ENCODE measurements around the gene SMAD2. TPM values are rescaled to one million over a fixed set of nuclear protein-coding genes. Genes with fewer than 3 reads are reported as not detected.
"Not testable (repeated sequence)": the region's sequence is repeated elsewhere in the genome, so short reads cannot be mapped to it uniquely, and the experiment has no call there.

The SMAD2 gene
- polyA plus RNA-seq, 12 donors, result 60.8 to 424 (median 68.9) TPM

DNA sequence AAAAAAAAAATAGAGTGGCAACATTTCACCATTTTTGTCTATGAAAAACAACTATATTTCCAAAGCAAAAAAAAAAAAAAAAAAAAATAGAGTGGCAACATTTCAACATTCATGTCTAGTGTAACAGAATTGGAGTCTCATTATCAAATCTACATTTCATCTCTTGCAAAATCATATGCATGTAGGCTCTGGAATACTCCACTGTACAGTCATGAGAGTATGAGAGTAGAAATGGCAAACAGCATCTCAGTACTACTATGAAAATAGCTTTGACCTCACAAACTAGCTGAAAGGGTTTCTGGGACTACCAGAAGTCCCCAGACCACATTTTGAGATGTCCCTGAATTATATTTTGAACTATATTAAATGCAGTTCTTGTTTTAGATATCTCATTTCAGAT, 82.8 kb downstream of the SMAD2 start:
- no peak for DNase-seq

DNA sequence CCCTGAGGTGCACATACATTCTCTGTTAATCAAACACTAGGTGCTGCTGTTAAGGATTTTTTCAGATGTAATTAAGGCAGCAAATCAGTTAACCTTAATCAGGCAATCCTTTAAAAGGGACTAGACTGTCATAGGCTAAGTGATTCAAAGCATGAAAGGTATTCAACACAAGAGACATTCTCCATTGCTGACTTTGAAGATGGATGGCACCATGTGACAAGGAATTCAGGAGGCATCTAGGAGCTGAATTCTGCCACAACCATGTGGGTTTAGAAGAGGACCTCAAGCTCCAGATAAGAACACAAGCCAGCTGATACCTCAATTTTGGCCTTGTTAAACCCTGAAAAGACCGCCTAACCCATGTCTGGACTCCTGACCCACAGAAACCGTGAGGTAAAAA, 84.0 kb downstream of the SMAD2 start:
- no peak for DNase-seq

DNA sequence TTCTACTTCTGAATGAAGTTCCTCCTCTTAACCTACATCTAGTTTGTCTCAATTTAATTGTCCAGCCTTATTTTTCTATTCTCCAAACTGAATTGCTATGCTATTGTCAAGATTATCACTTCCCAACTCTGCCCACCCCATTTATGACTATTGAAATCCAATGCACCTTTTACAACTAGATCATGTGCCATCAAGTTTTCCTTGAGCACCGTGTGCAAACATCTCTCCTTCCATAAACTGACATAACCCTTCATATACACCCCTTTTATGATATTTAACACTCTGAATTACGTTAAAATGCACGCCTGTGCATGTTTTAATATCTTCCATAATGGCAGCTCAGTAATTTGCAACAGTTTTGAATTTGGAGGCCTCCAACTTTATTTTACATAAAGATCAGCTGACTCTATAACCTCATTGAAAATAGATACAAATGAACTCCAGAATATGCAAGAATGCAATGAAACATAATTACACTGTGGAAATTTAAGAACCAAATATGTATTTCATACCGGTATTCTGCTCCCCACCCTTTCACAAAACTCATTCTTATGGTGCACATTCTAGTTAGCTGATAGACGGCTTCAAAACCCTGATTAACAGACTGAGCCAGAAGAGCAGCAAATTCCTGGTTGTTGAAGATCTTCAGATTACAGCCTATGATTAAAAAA, 85.5 kb downstream of the SMAD2 start:
- DNase-seq, result no peak

DNA sequence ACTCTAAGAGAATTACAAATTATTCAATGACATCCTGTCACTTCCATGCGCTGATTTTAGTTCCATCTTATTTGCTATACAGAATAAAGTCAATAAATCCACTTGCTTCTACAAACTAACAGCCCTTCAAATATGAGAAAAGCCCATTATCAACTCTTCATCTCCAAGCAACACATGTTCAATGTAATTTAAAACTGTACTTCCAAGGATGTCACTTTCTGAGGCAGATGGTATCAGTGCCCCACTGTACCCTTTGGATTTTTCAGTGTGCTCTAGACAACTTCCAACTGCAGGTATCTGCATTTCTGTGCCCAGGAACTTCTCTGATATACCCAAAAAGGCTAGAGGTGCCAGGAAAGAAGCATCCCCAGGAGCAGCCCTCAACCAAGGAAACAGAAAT, 87.6 kb downstream of the SMAD2 start:
- no peak for DNase-seq

DNA sequence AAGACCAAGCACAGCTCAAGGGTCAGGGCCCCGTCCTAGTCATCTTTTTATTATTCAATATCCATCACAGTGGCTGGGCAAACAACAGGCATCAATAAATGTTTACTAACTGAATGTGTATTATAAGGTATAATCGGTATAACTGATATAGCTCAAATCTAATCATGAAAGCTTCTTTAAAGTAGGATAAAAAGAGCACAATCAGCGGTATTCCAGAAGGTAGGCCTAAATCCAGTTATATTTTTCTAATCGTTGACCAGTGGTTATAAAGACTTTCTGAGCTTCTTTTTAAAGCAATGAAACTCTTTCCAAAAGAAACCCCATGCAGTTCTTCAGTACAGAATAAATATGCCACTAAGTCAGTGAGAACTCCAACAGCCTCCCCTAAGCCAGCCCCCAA, 92.1 kb downstream of the SMAD2 start:
- no peak for DNase-seq

DNA sequence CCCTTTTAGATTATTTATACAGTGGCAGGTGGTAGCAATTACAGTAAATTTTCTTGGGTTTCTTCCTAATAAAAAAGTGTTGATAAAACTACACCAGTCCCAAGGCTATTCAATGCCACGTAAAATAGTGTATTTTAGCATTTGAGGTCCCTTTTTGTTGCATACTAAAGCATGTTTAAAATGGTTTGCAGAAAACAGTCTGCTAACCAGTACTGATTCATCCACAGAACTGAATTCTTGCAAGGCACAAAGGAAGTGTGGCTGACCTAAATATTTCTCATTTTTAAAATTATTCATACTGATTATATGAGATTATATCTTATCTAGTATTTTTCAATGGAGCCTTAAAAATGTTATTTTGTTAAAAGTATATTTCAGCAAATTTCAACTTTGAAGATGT, 98.1 kb downstream of the SMAD2 start:
- DNase-seq, result no peak

DNA sequence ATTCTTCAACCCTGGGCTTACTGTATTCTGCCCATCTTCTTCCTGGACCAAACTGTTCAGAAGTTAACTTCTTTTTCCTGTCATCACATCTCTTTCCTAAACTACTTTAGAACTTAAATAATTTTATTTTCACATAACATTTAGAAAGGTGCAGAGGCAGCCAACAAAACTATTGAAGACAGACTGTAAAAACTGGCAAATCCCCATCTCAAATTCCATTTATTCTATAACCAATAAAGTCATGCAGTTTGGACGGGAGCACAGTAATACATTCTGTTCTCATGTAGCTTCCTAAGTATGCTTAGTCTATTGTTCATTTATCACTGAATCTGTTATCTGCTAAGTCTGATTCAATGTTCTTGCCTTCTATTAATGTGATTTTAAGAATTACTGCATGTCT, 99.1 kb downstream of the SMAD2 start:
- DNase-seq, result no peak

DNA sequence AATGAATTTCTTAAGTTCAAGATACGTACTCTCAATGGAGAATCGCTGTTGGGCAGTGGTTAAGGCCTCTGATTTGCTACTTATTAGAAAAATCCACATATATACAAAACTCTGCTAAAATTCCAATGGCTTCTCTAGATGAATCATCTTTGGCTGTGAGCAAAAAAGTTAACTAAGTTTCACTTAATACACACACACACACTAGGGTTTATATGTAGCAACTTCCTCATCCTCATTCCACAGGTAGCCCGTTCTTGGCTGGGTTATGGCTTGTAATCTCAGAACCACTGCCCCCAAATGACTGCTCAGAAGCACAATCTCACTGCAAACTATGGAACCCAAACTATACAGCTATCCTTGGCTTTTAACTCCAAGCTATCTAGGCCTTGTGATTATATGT, 99.7 kb downstream of the SMAD2 start:
- no peak for DNase-seq

DNA sequence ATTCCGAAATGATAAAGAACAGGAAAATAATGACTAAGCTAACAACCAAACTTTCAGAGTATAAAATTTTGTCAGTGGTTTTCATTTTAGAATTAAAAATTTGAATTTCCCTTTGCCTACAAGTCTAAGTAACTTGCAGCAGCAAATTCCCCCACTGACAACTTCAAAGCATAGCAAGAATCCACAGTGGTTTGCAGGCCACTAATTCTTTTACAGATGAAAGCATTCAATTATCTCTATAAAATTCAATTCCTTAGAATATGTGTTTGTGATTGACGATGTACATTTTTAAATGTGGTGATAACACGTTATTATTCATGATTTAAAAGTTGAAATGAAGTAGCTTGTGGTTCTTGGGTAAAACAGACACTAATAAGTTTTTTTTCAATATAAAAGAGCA, 100.6 kb downstream of the SMAD2 start:
- no peak for DNase-seq

DNA sequence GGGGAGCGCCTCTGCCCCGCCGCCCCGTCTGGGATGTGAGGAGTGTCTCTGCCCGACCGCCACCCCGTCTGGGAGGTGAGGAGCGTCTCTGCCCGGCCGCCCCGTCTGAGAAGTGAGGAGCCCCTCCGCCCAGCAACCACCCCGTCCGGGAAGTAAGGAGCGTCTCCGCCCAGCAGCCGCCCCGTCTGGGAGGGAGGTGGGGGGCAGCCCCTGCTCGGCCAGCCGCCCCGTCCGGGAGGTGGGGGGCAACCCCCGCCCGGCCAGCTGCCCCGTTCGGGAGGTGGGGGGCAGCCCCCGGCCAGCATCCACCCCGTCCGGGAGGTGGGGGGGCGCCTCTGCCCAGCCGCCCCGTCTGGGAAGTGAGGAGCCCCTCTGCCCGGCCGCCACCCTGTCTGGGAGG, 102.4 kb downstream of the SMAD2 start:
- DNase-seq, result not testable (repeated sequence)

DNA sequence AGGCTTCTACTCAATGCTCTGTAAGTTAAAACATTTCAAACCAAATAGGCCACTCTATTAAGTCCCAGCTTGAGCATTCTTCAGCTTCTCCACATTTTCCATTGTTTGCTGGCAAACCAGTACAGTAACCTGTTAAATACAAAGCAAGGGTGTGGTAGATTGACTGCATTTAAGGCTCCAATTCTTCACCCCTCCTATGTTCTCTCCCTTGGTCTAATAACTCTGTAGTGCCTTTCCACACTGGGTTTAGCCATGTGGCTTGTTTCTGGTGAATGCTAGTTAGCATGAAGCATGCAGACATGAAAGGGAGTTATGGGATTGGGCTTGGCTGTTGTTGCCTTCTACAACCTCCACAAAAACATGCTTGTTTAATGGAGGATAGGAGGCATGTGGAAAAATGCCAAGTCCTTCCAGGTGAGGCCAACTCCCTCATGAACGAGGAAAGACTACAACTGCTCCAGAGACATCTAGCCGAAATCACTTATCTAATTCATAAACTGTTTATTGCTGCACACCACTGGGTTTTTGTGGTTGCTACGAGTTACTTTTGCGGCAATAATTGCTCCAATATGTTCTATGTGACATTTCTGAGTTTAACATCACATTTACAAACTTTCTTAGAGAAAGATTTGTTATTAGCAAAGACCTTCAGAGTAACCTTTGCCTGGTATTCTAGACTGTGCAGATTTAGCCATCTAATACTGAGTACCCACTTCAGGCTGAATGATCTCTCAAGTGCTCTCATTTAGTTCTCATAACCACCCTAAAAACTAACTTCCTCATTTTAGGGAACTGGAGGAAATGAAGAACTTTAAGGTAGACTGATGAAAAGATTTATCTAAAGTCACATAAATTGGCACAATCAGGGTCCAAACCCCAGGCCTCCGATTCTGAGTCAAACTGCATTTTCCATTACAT, 104.0 kb downstream of the SMAD2 start:
- no peak for DNase-seq

DNA sequence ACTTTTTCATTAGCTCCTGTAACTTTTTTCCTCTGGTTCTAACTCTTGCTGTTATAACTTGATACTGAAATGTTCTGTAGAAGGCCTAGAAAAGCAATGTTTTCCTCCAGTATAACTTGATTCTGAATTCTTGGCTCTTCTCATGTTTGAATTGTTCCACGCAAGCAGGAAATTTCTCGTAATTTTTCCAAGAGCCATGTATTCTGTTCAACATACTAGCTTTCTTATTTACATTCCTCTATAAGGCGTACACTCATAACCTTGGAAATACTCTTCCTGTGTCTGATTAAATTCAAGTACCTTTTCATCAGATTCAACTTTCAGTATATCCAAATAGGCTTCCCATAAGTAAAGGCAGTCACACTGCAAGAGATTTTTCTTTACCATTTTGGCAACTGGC, 109.1 kb downstream of the SMAD2 start:
- peak; percentile 36 for DNase-seq

DNA sequence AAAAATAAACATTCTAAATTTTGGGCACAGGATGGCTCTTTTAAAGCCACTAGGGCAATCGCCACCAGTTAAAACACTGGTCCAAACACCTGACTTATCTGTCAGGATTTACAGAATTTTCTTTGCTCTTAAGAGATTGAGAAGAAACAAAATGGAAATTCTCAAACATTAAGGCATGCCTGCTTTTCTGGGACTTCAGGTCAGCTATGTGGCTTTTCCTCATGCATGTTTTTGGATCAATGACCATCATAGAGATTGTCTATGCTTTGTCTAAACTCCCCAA, 112.7 kb downstream of the SMAD2 start:
- no peak for DNase-seq

DNA sequence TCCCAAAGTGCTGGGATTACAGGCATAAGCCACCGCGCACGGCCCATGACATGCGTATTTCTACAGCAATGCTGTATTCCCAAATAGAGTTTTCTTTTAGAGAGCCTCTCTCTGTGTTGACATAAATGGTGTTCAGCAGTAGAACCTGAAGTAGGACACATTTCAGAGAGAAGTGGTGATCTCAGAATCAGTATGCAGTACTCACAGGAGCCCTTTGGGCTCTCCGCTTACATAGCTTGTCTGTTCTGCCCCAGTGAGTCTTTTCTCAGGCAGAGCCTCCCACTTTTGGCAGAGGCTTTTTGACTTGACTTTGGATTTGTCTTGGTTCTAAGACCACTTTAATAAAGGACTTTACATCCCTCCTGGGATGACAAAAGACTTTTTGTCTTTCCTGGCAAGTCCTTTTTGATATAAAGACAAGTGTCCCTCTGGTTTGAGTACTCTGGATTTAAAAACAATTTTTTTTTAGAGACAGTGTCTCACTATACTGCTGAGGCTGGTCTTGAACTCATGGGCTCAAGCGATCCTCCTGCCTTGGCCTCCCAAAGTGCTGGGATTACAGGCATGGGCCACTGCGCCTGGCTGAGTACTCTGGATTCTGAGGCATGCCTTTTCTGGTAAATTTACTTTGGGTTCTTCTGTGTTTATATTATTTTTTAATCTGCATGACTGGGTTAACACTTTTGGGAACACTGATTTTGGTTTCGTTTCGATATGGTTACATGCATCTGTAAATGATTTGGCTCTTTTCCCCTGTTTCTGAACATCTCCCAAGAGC, 113.3 kb downstream of the SMAD2 start:
- peak; percentile 31 for DNase-seq

DNA sequence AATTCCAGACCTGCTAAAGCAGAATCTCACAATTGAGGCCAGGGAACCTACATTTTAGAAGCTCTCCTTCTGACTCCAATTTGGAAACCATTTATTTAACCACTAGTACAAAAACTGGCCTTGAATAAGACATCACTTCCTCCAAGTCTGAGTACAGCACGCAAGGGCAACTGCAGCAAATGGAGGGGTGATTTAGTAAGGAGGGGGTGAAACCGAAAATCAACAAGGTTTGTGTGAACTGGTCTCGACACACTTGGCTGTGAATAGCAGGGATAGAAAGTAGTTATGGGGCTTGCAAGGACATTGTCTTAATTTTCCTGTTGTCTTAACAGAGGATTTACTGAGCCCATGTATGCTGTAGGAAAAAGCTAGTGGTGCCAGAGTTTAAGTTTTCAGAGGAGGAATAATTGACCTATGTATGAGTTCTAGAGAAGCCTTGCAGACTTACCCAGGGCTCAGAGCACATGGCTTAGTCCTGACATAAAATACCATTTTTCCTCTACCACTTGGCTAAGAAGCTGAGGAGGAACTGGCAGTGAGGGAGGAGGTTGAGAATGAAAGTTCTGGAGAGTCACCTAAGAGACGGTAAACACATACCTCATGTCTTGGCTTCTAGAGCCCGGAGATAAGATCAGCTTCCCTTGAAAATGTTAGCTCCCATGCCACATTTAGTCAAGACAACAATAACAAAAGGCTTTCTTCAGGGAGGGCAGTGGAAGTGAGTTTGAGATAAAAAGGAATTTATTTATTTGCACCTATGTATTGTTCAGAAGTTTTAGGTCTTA, 114.8 kb downstream of the SMAD2 start:
- no peak for DNase-seq

DNA sequence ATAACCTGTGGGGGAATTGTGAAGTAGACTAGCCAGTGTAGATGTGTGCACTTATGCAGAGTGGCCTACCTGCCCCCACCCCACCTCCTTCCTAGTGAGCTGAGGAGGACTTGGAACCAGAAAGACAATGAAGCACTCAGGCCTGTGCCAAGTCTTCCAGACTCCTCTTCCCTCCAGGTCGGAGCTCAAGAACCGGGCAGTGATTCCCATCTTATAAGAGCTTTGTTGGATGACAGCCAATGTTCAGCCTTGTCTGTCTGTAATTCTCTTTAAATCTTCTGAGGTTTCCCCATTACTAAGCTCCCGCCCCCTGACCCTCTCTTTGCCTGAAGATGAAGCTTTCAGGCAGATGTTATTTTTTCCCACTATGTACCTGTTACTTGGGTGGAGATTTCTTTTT, 121.0 kb downstream of the SMAD2 start:
- DNase-seq, result no peak

DNA sequence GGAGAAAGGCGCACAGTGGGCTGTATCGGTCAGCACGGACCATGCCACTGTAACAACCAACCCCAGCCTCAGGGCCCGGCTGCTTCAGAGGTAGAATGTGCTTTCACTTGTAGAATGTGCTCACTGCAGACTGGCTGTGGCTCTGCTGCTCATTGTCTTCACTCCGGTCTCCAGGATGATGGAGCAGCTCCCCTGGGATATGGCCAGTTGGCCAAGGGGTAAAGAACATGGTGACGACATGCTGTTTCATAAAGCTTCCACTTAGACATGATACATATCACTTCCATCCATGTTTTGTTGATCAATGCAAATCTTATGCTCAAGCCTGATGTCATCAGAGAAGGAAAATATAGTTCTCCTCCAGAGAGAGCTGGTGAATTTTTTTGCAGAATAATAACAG, 127.7 kb downstream of the SMAD2 start:
- DNase-seq, result no peak

DNA sequence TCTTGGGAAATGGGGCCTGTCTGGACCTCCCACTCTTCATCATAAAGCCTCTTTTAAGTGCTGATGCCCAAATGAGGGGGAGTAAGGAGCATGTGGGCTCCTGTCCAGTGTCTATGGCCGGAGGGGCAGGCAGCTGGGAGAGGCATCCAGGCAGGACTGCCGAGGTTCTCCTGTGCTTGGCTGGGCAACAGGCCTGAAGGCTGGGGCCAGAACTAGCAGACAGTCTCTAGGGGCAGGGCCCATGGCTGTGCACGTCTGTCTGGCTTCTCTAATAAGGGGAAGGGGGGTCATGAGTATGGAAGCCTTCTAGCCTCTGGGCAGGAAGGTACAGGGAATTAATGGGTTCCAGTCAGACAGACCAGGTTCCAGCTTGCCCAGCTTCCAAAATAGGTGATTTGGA, 128.6 kb downstream of the SMAD2 start:
- no peak for DNase-seq

DNA sequence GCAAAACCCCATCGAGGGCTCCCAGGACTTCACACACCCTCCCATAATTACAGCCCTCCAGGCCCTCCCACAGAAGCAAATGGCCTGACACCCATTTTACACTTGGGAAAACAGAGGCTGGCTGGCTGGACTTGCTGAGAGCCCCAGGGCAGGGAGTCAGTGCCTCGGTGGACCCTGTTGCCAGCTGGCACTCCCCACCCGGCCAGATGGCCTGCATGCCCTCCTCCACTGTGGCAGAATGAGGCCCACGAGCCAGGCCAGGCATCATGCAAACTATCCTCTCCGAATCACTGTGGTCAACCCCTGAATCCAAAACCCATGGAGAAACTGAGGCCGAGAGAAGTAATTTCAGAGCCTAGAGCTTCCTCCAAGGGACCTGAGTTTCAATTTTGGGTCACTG, 129.7 kb downstream of the SMAD2 start:
- DNase-seq, result no peak

DNA sequence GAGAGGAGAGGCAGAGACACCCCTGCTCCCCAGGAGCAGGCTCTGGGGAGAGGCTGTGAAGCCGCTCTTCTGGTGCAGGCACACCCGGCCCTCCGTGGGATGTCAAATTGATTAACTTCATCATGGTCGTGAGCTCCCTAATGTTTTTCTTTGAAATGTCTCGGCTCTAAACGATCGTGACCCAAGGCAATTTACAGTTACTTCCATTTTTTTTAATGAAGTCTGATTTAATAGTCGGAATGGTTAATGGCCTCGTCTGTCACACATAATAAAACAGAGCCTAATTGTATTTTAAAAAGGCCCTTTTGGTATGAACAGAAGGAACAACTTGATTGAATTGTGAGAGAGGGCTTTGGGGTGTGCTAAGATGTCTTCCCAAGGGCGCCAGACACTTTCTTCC, 130.2 kb downstream of the SMAD2 start:
- no peak for DNase-seq

DNA sequence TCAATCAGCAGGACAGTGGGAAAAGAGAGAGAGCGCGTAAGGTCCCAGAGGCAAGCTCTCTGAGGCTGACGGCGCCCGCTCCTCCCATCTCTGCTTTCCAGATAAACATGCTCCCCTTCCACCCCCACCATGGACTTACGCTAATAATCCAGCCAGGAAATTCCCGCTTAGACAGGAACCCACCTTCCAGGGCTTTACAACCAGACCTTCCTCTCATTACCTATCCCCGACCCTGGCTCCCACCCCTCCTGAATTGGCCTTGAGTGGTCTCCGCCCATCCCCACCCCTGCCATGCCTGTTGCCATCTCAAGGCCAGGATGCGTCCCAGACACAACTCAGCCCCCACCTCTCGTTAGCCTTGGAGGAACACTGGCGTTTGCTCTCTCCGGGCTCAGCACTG, 131.1 kb downstream of the SMAD2 start:
- no peak for DNase-seq

DNA sequence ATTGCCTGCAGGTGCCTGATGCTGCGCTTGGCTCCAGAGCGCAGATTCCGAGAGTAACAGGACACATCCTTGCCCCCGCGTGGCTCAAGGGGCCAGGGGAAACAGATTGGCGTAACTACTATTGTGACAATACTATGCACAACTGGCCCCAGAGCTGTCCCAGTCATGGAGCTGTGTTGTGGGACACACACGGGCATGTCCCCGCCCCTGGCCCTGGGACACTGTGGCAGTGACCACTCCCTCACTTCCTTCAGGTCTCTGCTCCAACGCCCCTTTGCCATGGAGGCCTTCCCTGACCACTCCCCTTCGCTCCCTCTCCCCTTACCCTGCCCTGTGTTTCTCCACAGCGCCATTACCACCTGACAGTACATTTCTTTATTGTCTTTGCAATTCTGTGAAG, 132.1 kb downstream of the SMAD2 start:
- no peak for DNase-seq
